Measurements from ENCODE around the gene OTUD6A. TPM values are rescaled to one million over a fixed set of nuclear protein-coding genes. Genes with fewer than 3 reads are reported as not detected.

OTUD6A gene
- polyA plus RNA-seq, 3 donors: not detected

GRCh38 chrX:70034646-70035045 lies 27.6 kb upstream of the OTUD6A start:
- TF ChIP-seq, protein P1, sequence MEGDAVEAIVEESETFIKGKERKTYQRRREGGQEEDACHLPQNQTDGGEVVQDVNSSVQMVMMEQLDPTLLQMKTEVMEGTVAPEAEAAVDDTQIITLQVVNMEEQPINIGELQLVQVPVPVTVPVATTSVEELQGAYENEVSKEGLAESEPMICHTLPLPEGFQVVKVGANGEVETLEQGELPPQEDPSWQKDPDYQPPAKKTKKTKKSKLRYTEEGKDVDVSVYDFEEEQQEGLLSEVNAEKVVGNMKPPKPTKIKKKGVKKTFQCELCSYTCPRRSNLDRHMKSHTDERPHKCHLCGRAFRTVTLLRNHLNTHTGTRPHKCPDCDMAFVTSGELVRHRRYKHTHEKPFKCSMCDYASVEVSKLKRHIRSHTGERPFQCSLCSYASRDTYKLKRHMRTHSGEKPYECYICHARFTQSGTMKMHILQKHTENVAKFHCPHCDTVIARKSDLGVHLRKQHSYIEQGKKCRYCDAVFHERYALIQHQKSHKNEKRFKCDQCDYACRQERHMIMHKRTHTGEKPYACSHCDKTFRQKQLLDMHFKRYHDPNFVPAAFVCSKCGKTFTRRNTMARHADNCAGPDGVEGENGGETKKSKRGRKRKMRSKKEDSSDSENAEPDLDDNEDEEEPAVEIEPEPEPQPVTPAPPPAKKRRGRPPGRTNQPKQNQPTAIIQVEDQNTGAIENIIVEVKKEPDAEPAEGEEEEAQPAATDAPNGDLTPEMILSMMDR (IDR thresholded peaks at IDR 0.05): no peak
- no peak overlapping the region for H3K4me2 ChIP-seq (replicated peaks; ENCODE audit: extremely low read depth, low read length, poor library complexity, severe bottlenecking)
- H3K27ac ChIP-seq (ENCODE audit: low read depth in 1 of 2, low read length in 2 of 2): no peak overlapping the region
- Mint-ChIP-seq H3K27ac (no peak overlapping the region), H3K9me3 (no peaks in the 10 kb centered on the region), H3K36me3 (no peaks in the 10 kb centered on the region), H3K27me3 (ENCODE audit: low read depth in 3 of 3) (peaks cover 0 to 5% (median 0%) of the 10 kb centered on the region in 3 donors), H3K4me3 (no peak overlapping the region), H3K4me1 (no peaks in the 10 kb centered on the region)
- DNase-seq: no peak
- no peak overlapping the region for H2AFZ ChIP-seq (ENCODE audit: insufficient read depth, low read depth, low read length, poor library complexity, severe bottlenecking)
- WGBS (ENCODE audit: insufficient coverage): 100% methylated on average over 1 of the region's 4 CpGs
- H3K4me3 ChIP-seq (replicated peaks in 1 of 3; ENCODE audit: low read depth in 2 of 3, low read length in 3 of 3): no peak overlapping the region
- H4K20me1 ChIP-seq (ENCODE audit: insufficient read depth, low read length): no peaks in the 10 kb centered on the region
- H3K79me2 ChIP-seq (ENCODE audit: insufficient read depth, low read length): no peaks in the 10 kb centered on the region
- H3K27me3 ChIP-seq (ENCODE audit: control insufficient read depth in 2 of 2, insufficient read depth in 2 of 2, low read length in 2 of 2): no peaks in the 10 kb centered on the region
- no peaks in the 10 kb centered on the region for H3K4me1 ChIP-seq (ENCODE audit: control insufficient read depth in 1 of 2, insufficient read depth in 2 of 2, low read length in 2 of 2)
- intact Hi-C loops (cut with micrococcal nuclease): no loop called here
- H3K36me3 ChIP-seq (replicated peaks in 1 of 2; ENCODE audit: control insufficient read depth in 1 of 2, insufficient read depth in 2 of 2, low read length in 2 of 2): no peaks in the 10 kb centered on the region
- no peak overlapping the region for H3K9ac ChIP-seq (ENCODE audit: insufficient read depth, low read length, poor library complexity, severe bottlenecking)
- H3K9me3 ChIP-seq (replicated peaks in 1 of 2; ENCODE audit: control insufficient read depth in 1 of 2, insufficient read depth in 1 of 2, low read length in 2 of 2): no peaks in the 10 kb centered on the region

DNA sequence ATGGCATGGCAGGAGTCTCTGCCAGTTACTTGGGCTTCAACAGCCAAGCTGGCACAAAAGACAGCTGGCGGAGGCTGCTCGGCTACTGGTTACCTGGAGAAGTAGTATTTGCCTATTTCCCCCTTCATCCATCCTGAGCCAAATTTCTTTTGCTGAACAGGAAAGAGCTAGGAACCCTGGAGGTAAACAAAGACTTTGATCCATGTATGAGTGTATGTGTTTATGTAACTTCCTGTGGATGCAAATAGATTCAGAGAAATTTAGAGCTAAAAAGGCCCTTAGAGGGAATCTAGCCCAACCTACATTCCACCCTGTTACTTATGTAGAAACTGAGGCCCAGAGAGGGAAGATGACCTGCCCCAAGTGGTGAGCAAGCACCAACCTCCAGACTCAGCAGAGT lies 23.7 kb upstream of the OTUD6A start:
- intact Hi-C loops (cut with micrococcal nuclease): no loop called here
- H3K27ac Mint-ChIP-seq: no peak overlapping the region
- TF ChIP-seq, protein P1 (IDR thresholded peaks at IDR 0.05): no peak
- no peaks in the 10 kb centered on the region for H3K36me3 Mint-ChIP-seq
- Histone ChIP-seq H3K36me3 (replicated peaks in 1 of 2; ENCODE audit: control insufficient read depth in 1 of 2, insufficient read depth in 2 of 2, low read length in 2 of 2) (no peaks in the 10 kb centered on the region), H3K9me3 (replicated peaks in 1 of 2; ENCODE audit: control insufficient read depth in 1 of 2, insufficient read depth in 1 of 2, low read length in 2 of 2) (no peaks in the 10 kb centered on the region), H3K4me1 (ENCODE audit: control insufficient read depth in 1 of 2, insufficient read depth in 2 of 2, low read length in 2 of 2) (no peaks in the 10 kb centered on the region), H3K4me3 (replicated peaks in 1 of 3; ENCODE audit: low read depth in 2 of 3, low read length in 3 of 3) (no peak overlapping the region), H3K27me3 (ENCODE audit: control insufficient read depth in 2 of 2, insufficient read depth in 2 of 2, low read length in 2 of 2) (no peaks in the 10 kb centered on the region), H2AFZ (ENCODE audit: insufficient read depth, low read depth, low read length, poor library complexity, severe bottlenecking) (no peak overlapping the region), H3K79me2 (ENCODE audit: insufficient read depth, low read length) (no peaks in the 10 kb centered on the region), H3K4me2 (replicated peaks; ENCODE audit: extremely low read depth, low read length, poor library complexity, severe bottlenecking) (no peak overlapping the region), H3K9ac (ENCODE audit: insufficient read depth, low read length, poor library complexity, severe bottlenecking) (no peak overlapping the region), H4K20me1 (ENCODE audit: insufficient read depth, low read length) (no peaks in the 10 kb centered on the region), H3K27ac (ENCODE audit: low read depth in 1 of 2, low read length in 2 of 2) (no peak overlapping the region)
- H3K9me3 Mint-ChIP-seq: peaks cover 0 to 2% (median 0%) of the 10 kb centered on the region in 7 donors
- H3K27me3 Mint-ChIP-seq (ENCODE audit: low read depth in 3 of 3): peaks cover 2 to 9% (median 4%) of the 10 kb centered on the region in 3 donors
- H3K4me1 Mint-ChIP-seq: no peaks in the 10 kb centered on the region
- no peak for DNase-seq
- no CpG with 5 or more reads among the region's 2 CpGs for WGBS (ENCODE audit: insufficient coverage)
- no peak overlapping the region for H3K4me3 Mint-ChIP-seq
